WTC11 (cell line): ENCODE measurements around the gene LIN9. TPM values are rescaled to one million over a fixed set of nuclear protein-coding genes. Genes with fewer than 3 reads are reported as not detected.

ENCODE experiments used
- ATAC-seq: fragments of 200-7000 bp; cut with Tn5 transposase; 2 replicates; pipeline ENCODE4 v1.10.0; 2021; ENCODE audit warnings: mild to moderate bottlenecking, moderate library complexity
- CTCF ChIA-PET: fragments of 300-600 bp; sonication (Branson Sonifier 250); formaldehyde crosslinking; loops from one replicate; lab custom pipeline; 2021; ENCODE audit warnings: antibody characterized with exemption; lab: Charles Lee
- POLR2A ChIA-PET: fragments of 350-600 bp; sonication (Branson Sonifier 250); formaldehyde crosslinking; loops from one replicate; lab custom pipeline; 2021; ENCODE audit warnings: antibody characterized with exemption; lab: Charles Lee
- DNase-seq: peaks from one replicate; pipeline ENCODE4 v3.0.0; 2021; ENCODE audit warnings: low spot score
- H3K27ac Mint-ChIP-seq: 2 replicates; pipeline ENCODE4 v1.8.0; 2021; ENCODE audit warnings: mixed read lengths
- H3K27me3 Mint-ChIP-seq: 2 replicates; pipeline ENCODE4 v1.8.0; 2021; ENCODE audit warnings: low read depth, mild to moderate bottlenecking, moderate library complexity, mixed read lengths
- H3K36me3 Mint-ChIP-seq: 2 replicates; pipeline ENCODE4 v1.8.0; 2021; ENCODE audit warnings: mixed read lengths
- H3K4me1 Mint-ChIP-seq: 2 replicates; pipeline ENCODE4 v1.8.0; 2022; ENCODE audit warnings: mixed read lengths
- H3K4me3 Mint-ChIP-seq: 2 replicates; pipeline ENCODE4 v1.8.0; 2021; ENCODE audit warnings: mild to moderate bottlenecking, moderate library complexity, mixed read lengths
- H3K9me3 Mint-ChIP-seq: 2 replicates; pipeline ENCODE4 v1.8.0; 2021; ENCODE audit warnings: mixed read lengths
- ATF1 ChIP-seq: sonication (generic); formaldehyde crosslinking; IDR thresholded peaks from 2 replicates; pipeline ENCODE4 v1.8.1; 2023; ENCODE audit warnings: mild to moderate bottlenecking, moderate library complexity, missing genetic modification reagents
- CREB1 ChIP-seq: sonication (generic); formaldehyde crosslinking; IDR thresholded peaks from 2 replicates; pipeline ENCODE4 v1.8.0; 2023; ENCODE audit warnings: mild to moderate bottlenecking, missing genetic modification reagents
- CREM ChIP-seq: sonication (generic); formaldehyde crosslinking; IDR thresholded peaks from 2 replicates; pipeline ENCODE4 v1.8.1; 2022; ENCODE audit warnings: mild to moderate bottlenecking, missing genetic modification reagents, moderate library complexity
- FOXJ3 ChIP-seq: sonication (generic); formaldehyde crosslinking; IDR thresholded peaks from 2 replicates; pipeline ENCODE4 v1.9.0; 2021; ENCODE audit warnings: missing genetic modification reagents, mild to moderate bottlenecking, borderline replicate concordance
- GABPB1 ChIP-seq: sonication (generic); formaldehyde crosslinking; IDR thresholded peaks from 2 replicates; pipeline ENCODE4 v1.8.1; 2023; ENCODE audit warnings: mild to moderate bottlenecking, missing genetic modification reagents
- GTF2I ChIP-seq: fragments of 250-450 bp; sonication (Bioruptor Pico); conservative IDR thresholded peaks from 2 replicates; pipeline ENCODE4 v1.4.0; 2021; ENCODE audit warnings: mild to moderate bottlenecking
- KAT7 ChIP-seq: sonication (generic); formaldehyde crosslinking; IDR thresholded peaks from 2 replicates; pipeline ENCODE4 v1.8.1; 2023; ENCODE audit warnings: missing genetic modification reagents, mild to moderate bottlenecking, borderline replicate concordance
- MXD4 ChIP-seq: fragments of 250-450 bp; sonication (Bioruptor Pico); IDR thresholded peaks from 2 replicates; pipeline ENCODE4 v1.8.0; 2021; ENCODE audit warnings: mild to moderate bottlenecking, moderate library complexity, borderline replicate concordance
- NFATC4 ChIP-seq: fragments of 250-450 bp; sonication (Bioruptor Pico); IDR thresholded peaks from 2 replicates; pipeline ENCODE4 v1.9.0; 2021; ENCODE audit warnings: mild to moderate bottlenecking
- NR1H2 ChIP-seq: sonication (generic); formaldehyde crosslinking; IDR thresholded peaks from 2 replicates; pipeline ENCODE4 v1.9.0; 2021; ENCODE audit warnings: mild to moderate bottlenecking, moderate library complexity, missing genetic modification reagents
- NR3C1 ChIP-seq: sonication (generic); formaldehyde crosslinking; conservative IDR thresholded peaks from 2 replicates; pipeline ENCODE4 v1.8.1; 2023; ENCODE audit warnings: low read depth, mild to moderate bottlenecking, missing genetic modification reagents
- ZNF423 ChIP-seq: fragments of 250-450 bp; sonication (Bioruptor Pico); IDR thresholded peaks from 2 replicates; pipeline ENCODE4 v2.1.2; 2022; ENCODE audit warnings: mild to moderate bottlenecking, moderate library complexity
- ZNF671 ChIP-seq: fragments of 250-450 bp; sonication (Bioruptor Pico); IDR thresholded peaks from 2 replicates; pipeline ENCODE4 v1.8.0; 2021; ENCODE audit warnings: mild to moderate bottlenecking
- total RNA-seq: library from RNA; stranded (reverse); gene quantifications from 3 replicates; pipeline ENCODE4 v1.2.3, GENCODE V29; 2021
- TF ChIP-seq, protein P1 (sequence below): sonication (generic); formaldehyde crosslinking; IDR thresholded peaks from 2 replicates; pipeline ENCODE4 v1.8.0; 2023; ENCODE audit warnings: missing genetic modification reagents, mild to moderate bottlenecking, borderline replicate concordance
- TF ChIP-seq, protein P2 (sequence below): sonication (generic); formaldehyde crosslinking; conservative IDR thresholded peaks from 2 replicates; pipeline ENCODE4 v1.8.1; 2022; ENCODE audit warnings: mild to moderate bottlenecking, missing genetic modification reagents
- TF ChIP-seq, protein P3 (sequence below): sonication (generic); formaldehyde crosslinking; IDR thresholded peaks from 2 replicates; pipeline ENCODE4 v1.8.1; 2022; ENCODE audit warnings: low read depth, missing genetic modification reagents, borderline replicate concordance
- TF ChIP-seq, protein P4 (sequence below): sonication (generic); formaldehyde crosslinking; IDR thresholded peaks from 2 replicates; pipeline ENCODE4 v1.8.1; 2022; ENCODE audit warnings: missing genetic modification reagents, borderline replicate concordance
- TF ChIP-seq, protein P5 (sequence below): sonication (generic); formaldehyde crosslinking; IDR thresholded peaks from 2 replicates; pipeline ENCODE4 v1.8.0; 2023; ENCODE audit warnings: missing genetic modification reagents

The LIN9 gene
- total RNA-seq, 1 experiment from 2014 or later = 15.7 TPM

- TF ChIP-seq, protein P1, sequence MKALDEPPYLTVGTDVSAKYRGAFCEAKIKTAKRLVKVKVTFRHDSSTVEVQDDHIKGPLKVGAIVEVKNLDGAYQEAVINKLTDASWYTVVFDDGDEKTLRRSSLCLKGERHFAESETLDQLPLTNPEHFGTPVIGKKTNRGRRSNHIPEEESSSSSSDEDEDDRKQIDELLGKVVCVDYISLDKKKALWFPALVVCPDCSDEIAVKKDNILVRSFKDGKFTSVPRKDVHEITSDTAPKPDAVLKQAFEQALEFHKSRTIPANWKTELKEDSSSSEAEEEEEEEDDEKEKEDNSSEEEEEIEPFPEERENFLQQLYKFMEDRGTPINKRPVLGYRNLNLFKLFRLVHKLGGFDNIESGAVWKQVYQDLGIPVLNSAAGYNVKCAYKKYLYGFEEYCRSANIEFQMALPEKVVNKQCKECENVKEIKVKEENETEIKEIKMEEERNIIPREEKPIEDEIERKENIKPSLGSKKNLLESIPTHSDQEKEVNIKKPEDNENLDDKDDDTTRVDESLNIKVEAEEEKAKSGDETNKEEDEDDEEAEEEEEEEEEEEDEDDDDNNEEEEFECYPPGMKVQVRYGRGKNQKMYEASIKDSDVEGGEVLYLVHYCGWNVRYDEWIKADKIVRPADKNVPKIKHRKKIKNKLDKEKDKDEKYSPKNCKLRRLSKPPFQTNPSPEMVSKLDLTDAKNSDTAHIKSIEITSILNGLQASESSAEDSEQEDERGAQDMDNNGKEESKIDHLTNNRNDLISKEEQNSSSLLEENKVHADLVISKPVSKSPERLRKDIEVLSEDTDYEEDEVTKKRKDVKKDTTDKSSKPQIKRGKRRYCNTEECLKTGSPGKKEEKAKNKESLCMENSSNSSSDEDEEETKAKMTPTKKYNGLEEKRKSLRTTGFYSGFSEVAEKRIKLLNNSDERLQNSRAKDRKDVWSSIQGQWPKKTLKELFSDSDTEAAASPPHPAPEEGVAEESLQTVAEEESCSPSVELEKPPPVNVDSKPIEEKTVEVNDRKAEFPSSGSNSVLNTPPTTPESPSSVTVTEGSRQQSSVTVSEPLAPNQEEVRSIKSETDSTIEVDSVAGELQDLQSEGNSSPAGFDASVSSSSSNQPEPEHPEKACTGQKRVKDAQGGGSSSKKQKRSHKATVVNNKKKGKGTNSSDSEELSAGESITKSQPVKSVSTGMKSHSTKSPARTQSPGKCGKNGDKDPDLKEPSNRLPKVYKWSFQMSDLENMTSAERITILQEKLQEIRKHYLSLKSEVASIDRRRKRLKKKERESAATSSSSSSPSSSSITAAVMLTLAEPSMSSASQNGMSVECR (CRISPR knock-in tag) = no peak
- TF ChIP-seq, protein P2, sequence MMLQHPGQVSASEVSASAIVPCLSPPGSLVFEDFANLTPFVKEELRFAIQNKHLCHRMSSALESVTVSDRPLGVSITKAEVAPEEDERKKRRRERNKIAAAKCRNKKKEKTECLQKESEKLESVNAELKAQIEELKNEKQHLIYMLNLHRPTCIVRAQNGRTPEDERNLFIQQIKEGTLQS (CRISPR knock-in tag) = no peak
- TF ChIP-seq GABPB1 (CRISPR knock-in tag) = no peak
Measured at GRCh38 chr1:226349801-226350518, 41.0 kb upstream of the LIN9 start (continued).

DNA sequence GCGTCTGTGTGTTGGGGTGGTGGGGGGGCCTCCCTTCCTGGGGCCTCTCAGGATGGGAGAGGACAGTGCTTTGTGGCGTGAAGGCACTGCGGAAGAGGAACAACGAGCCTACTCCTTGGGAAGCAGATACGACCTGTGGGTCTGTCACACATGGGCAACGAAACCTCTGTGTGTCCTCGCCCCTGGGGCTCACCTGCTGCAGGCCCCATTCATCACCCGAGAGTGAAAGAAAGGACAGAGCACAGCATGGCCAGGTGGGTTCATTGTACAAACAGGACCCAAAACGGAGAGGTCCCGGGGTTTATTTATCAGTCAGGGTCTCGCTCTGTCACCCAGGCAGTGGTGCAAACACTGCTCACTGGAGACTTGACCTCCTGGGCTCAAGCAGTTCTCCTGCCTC lies 40.1 kb upstream of the LIN9 start:
- Mint-ChIP-seq H3K27ac (no peak overlapping the region), H3K4me3 (no peak overlapping the region), H3K27me3 (no peaks in the 10 kb centered on the region), H3K36me3 (no peaks in the 10 kb centered on the region), H3K9me3 (no peaks in the 10 kb centered on the region), H3K4me1 (peaks cover 12% of the 10 kb centered on the region)
- ChIA-PET POLR2A (interaction anchor here (0.6 kb wide), 1 partner anchor 687 kb away, joined by 8 read pairs; no protein-coding TSS in a partner anchor), CTCF (no interaction called here)
- ATAC-seq (no peak), DNase-seq (no peak)
- TF ChIP-seq, protein P3, sequence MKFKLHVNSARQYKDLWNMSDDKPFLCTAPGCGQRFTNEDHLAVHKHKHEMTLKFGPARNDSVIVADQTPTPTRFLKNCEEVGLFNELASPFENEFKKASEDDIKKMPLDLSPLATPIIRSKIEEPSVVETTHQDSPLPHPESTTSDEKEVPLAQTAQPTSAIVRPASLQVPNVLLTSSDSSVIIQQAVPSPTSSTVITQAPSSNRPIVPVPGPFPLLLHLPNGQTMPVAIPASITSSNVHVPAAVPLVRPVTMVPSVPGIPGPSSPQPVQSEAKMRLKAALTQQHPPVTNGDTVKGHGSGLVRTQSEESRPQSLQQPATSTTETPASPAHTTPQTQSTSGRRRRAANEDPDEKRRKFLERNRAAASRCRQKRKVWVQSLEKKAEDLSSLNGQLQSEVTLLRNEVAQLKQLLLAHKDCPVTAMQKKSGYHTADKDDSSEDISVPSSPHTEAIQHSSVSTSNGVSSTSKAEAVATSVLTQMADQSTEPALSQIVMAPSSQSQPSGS (CRISPR knock-in tag) = no peak
- TF ChIP-seq ATF1 (CRISPR knock-in tag) (no peak), FOXJ3 (CRISPR knock-in tag) (no peak)
- TF ChIP-seq, protein P4, sequence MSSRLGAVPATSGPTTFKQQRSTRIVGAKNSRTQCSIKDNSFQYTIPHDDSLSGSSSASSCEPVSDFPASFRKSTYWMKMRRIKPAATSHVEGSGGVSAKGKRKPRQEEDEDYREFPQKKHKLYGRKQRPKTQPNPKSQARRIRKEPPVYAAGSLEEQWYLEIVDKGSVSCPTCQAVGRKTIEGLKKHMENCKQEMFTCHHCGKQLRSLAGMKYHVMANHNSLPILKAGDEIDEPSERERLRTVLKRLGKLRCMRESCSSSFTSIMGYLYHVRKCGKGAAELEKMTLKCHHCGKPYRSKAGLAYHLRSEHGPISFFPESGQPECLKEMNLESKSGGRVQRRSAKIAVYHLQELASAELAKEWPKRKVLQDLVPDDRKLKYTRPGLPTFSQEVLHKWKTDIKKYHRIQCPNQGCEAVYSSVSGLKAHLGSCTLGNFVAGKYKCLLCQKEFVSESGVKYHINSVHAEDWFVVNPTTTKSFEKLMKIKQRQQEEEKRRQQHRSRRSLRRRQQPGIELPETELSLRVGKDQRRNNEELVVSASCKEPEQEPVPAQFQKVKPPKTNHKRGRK (CRISPR knock-in tag) = no peak

GRCh38 chr1:226344441-226345259 lies 35.7 kb upstream of the LIN9 start:
- TF ChIP-seq KAT7 (CRISPR knock-in tag) (no peak), GTF2I (no peak), MXD4 (CRISPR knock-in tag) (no peak), NR1H2 (CRISPR knock-in tag) (no peak), NR3C1 (CRISPR knock-in tag) (no peak), CREM (CRISPR knock-in tag) (no peak), CREB1 (no peak), NFATC4 (CRISPR knock-in tag) (no peak), ZNF423 (CRISPR knock-in tag) (no peak), ZNF671 (CRISPR knock-in tag) (no peak)
- TF ChIP-seq, protein P1 (CRISPR knock-in tag) = no peak
- TF ChIP-seq, protein P5, sequence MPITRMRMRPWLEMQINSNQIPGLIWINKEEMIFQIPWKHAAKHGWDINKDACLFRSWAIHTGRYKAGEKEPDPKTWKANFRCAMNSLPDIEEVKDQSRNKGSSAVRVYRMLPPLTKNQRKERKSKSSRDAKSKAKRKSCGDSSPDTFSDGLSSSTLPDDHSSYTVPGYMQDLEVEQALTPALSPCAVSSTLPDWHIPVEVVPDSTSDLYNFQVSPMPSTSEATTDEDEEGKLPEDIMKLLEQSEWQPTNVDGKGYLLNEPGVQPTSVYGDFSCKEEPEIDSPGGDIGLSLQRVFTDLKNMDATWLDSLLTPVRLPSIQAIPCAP (CRISPR knock-in tag) = no peak
- POLR2A ChIA-PET = no interaction called here
- no peak overlapping the region for H3K27ac Mint-ChIP-seq
- peaks cover 8% of the 10 kb centered on the region for H3K36me3 Mint-ChIP-seq
- ATAC-seq = no peak
- no peak for DNase-seq
- H3K27me3 Mint-ChIP-seq = peaks cover 9% of the 10 kb centered on the region
- no peaks in the 10 kb centered on the region for H3K4me1 Mint-ChIP-seq
- no peak overlapping the region for H3K4me3 Mint-ChIP-seq
- CTCF ChIA-PET = interaction anchor here (1.0 to 1.5 kb wide), 3 partner anchors 12 to 219 kb away, joined by 3 to 5 read pairs (median 3); partner anchors contain the start of gene PARP1
- peaks cover 37% of the 10 kb centered on the region for H3K9me3 Mint-ChIP-seq
